ENCODE measurements around the gene TBX6. TPM values are rescaled to one million over a fixed set of nuclear protein-coding genes. Genes with fewer than 3 reads are reported as not detected.

The TBX6 gene
- total RNA-seq, 2 donors from 2014 or later: 3.0 to 6.3 TPM

DNA sequence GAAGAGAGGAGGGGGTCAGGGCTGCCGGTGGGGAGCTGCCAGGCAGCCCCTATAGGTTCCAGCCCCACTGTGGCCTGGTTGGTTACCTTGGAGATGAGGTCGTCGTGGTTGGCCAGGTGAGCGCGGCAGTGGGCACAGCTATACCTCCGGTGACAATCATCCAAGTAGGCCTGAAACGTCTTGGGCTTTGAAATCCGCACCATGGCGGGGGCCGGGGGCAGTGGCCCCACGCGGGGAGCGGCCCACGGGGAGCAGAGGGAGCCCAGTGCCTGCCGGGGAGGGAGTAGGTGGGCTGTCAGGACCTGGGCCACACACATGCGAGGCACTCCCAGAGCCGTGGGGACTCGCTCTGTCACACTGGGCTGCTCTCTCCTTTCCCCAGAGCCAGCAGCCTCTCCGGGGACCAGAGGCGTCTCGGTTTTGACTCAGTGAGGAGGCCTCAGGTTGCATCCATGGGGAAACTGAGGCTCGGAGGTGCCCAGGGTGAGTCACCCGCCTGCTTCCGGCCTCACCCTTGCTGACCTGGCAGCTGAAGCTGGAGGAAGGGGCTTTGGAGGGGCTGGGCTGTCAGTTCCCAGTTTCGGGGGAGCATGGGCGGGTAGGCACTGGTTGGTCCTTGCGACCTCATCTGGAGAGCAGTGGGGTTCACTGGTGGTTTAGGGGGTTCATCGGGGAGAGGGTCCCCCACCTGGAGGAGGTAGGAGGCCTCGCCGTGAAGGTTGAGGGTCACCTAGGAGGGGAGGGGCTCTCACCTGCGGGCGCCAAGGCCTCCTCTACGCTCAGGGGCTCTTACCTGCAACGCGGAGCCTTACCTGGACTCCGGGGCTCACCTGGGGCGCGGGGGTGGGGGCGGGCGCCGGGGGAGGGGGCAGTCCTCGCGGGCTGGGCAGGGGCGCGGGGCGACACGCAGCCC is 3.7 kb upstream of the TBX6 start:
- Histone ChIP-seq H3K9ac (ENCODE audit: extremely low read depth, low read length, poor library complexity, severe bottlenecking) (no peak overlapping the region), H3K27ac (ENCODE audit: low read depth, low read length) (no peak overlapping the region), H3K4me1 (ENCODE audit: control insufficient read depth, insufficient read depth, low read length) (no peaks in the 10 kb centered on the region), H3K4me3 (ENCODE audit: low read length) (no peak overlapping the region), H3K36me3 (ENCODE audit: control insufficient read depth, insufficient read depth, low read length) (no peaks in the 10 kb centered on the region), H3K9me3 (ENCODE audit: control insufficient read depth, low read length) (peaks cover 25% of the 10 kb centered on the region), H3K27me3 (ENCODE audit: control insufficient read depth, insufficient read depth, low read length, poor library complexity, severe bottlenecking) (no peaks in the 10 kb centered on the region)
- 55 to 82% methylated on average over 24 to 47 of the region's 47 CpGs for WGBS, 2 experiments (ENCODE audit: insufficient coverage in 1 of 2, insufficient read length in 1 of 2)
- H3K27me3 Mint-ChIP-seq (ENCODE audit: insufficient read depth): peaks cover under 1% of the 10 kb centered on the region
- peak overlapping the region; percentile 92 for H3K27ac Mint-ChIP-seq
- H3K4me3 Mint-ChIP-seq: peak overlapping the region; percentile 68
- peaks cover 19% of the 10 kb centered on the region for H3K4me1 Mint-ChIP-seq
- peaks cover 26% of the 10 kb centered on the region for H3K36me3 Mint-ChIP-seq (ENCODE audit: low read depth)
- peak; percentile 72 for DNase-seq
- peaks cover 29% of the 10 kb centered on the region for H3K9me3 Mint-ChIP-seq
- no peak for TF ChIP-seq CTCF (conservative IDR thresholded peaks at IDR 0.05)

DNA sequence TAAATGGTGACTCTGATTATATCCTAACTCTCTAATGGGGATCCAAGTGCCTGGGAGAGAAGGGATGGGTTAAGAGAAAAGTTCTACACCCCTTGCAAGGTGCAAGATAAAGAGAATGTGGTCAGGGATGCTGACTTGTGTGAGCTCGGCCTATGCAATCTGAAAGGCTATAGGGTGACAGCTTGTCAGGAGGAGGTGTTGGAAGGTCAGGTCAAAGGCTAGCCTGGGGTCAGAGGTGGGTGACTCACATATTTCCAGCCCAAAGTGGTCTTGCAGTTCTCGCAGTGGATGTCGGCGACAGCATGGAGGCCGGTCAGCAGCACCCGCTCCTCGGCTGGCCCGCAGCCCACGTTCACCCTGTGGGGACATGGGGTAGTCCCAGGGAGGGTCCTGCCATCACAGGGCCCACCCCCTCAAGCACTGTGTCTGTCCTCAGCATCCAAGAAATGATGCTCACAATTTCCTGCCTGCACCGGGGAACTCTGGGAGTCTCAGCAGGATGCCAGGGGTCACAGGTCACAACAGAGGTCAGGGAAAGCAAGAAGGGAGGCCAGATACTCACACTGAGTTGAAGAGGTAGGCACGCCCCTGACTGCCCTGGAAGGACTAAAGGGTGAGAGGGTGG is 2.9 kb upstream of the TBX6 start:
- H3K4me3 ChIP-seq (ENCODE audit: low read length): no peak overlapping the region
- WGBS, 2 experiments (ENCODE audit: insufficient coverage in 1 of 2, insufficient read length in 1 of 2): 89 to 91% methylated on average over 8 to 11 of the region's 11 CpGs
- peak overlapping the region; percentile 72 for H3K27ac Mint-ChIP-seq

More for the DNA sequence above, 2.9 kb upstream of the TBX6 start:
- H3K4me3 Mint-ChIP-seq: peak overlapping the region; percentile 68
- Histone ChIP-seq H3K36me3 (ENCODE audit: control insufficient read depth, insufficient read depth, low read length) (no peaks in the 10 kb centered on the region), H3K9me3 (ENCODE audit: control insufficient read depth, low read length) (peaks cover 25% of the 10 kb centered on the region), H3K9ac (ENCODE audit: extremely low read depth, low read length, poor library complexity, severe bottlenecking) (no peak overlapping the region), H3K27me3 (ENCODE audit: control insufficient read depth, insufficient read depth, low read length, poor library complexity, severe bottlenecking) (no peaks in the 10 kb centered on the region), H3K4me1 (ENCODE audit: control insufficient read depth, insufficient read depth, low read length) (no peaks in the 10 kb centered on the region), H3K27ac (ENCODE audit: low read depth, low read length) (no peak overlapping the region)
- no peaks in the 10 kb centered on the region for H3K27me3 Mint-ChIP-seq (ENCODE audit: insufficient read depth)
- no peak for TF ChIP-seq CTCF (conservative IDR thresholded peaks at IDR 0.05)
- no peak for DNase-seq
- H3K4me1 Mint-ChIP-seq: peaks cover 19% of the 10 kb centered on the region
- peaks cover 26% of the 10 kb centered on the region for H3K36me3 Mint-ChIP-seq (ENCODE audit: low read depth)
- H3K9me3 Mint-ChIP-seq: peaks cover 29% of the 10 kb centered on the region

Measured in endodermal cell (in vitro differentiated cells).